ENCODE data around the gene ARHGEF12. TPM values are rescaled to one million over a fixed set of nuclear protein-coding genes. Genes with fewer than 3 reads are reported as not detected.

ARHGEF12 gene
- total and polyA plus RNA-seq, 10 of the 15 experiments (the other 5 are each of a cell fraction or from before 2014, with no cell fraction given): 2.7 to 40.8 (median 20.9) TPM

DNA sequence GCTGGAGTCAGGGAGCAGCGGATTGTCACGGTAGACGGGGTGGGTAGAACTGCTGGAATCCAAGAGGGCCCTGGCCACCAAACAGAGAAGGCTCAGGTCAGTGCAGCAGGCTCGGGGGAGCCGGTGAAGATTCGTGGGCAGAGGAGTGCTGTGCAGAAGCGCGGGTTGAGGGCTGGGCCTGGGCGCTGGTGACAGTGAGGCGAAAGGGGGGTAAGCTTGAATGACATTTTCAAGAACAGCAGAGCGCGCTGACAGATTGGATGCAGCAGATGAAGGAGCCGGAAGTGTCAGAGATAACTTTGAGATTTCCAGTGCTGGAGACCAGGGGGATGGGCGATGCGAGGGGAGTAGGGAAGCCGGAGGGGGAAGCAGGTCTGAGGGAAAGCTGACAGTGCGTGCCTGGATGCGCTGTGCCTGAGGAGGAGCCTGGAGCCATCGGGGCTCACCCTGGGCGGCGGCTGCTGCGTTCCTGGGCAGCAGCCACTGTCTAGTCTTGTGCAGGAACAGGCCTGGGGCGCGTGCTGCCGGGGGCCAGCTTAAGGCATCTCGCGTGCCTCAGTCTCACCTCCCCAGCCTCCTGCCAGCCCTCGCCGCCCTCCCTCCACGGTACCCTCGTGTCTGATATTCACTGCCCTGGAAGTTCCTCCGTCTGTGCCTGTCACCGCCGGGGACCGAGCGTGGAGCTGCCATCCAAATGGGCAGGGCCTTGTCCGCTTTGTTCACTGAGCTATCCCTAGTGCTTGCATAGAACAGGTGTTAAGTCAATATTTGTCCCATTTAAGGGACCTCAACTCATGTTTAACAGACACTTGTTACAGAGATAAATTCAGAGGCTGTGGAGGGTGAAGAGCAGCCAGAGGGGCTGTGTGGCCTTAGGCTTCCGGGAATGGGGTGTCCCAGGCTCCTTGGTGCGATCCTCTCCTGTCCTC is 180.5 kb downstream of the ARHGEF12 start:
- TF ChIP-seq EP300 (IDR thresholded peaks at IDR 0.05; ENCODE audit: borderline replicate concordance in 1 of 2, control insufficient read depth in 1 of 2, low read depth in 2 of 2, low read length in 2 of 2): no peak
- no peak for TF ChIP-seq GABPA (IDR thresholded peaks at IDR 0.05; ENCODE audit: low read depth)
- TF ChIP-seq, protein P1, sequence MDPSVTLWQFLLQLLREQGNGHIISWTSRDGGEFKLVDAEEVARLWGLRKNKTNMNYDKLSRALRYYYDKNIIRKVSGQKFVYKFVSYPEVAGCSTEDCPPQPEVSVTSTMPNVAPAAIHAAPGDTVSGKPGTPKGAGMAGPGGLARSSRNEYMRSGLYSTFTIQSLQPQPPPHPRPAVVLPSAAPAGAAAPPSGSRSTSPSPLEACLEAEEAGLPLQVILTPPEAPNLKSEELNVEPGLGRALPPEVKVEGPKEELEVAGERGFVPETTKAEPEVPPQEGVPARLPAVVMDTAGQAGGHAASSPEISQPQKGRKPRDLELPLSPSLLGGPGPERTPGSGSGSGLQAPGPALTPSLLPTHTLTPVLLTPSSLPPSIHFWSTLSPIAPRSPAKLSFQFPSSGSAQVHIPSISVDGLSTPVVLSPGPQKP (IDR thresholded peaks at IDR 0.05; ENCODE audit: low read depth, low read length): no peak
- TF ChIP-seq, protein P2, sequence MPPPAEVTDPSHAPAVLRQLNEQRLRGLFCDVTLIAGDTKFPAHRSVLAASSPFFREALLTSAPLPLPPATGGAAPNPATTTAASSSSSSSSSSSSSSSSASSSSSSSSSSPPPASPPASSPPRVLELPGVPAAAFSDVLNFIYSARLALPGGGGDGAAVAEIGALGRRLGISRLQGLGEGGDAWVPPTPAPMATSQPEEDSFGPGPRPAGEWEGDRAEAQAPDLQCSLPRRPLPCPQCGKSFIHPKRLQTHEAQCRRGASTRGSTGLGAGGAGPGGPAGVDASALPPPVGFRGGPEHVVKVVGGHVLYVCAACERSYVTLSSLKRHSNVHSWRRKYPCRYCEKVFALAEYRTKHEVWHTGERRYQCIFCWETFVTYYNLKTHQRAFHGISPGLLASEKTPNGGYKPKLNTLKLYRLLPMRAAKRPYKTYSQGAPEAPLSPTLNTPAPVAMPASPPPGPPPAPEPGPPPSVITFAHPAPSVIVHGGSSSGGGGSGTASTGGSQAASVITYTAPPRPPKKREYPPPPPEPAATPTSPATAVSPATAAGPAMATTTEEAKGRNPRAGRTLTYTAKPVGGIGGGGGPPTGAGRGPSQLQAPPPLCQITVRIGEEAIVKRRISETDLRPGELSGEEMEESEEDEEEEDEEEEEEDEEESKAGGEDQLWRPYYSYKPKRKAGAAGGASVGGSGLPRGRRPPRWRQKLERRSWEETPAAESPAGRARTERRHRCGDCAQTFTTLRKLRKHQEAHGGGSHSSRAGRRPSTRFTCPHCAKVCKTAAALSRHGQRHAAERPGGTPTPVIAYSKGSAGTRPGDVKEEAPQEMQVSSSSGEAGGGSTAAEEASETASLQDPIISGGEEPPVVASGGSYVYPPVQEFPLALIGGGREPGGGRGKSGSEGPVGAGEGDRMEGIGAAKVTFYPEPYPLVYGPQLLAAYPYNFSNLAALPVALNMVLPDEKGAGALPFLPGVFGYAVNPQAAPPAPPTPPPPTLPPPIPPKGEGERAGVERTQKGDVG (CRISPR knock-in tag; IDR thresholded peaks at IDR 0.05): no peak
- TF ChIP-seq PML (IDR thresholded peaks at IDR 0.05; ENCODE audit: low read length): no peak
- TF ChIP-seq MYB (IDR thresholded peaks at IDR 0.05; ENCODE audit: borderline replicate concordance, low read depth, low read length): no peak
- no peak for TF ChIP-seq BHLHE40 (IDR thresholded peaks at IDR 0.05; ENCODE audit: borderline replicate concordance in 1 of 2, low read depth in 2 of 2, low read length in 1 of 2)
- TF ChIP-seq STAT3 (IDR thresholded peaks at IDR 0.05; ENCODE audit: low read depth, low read length): no peak
- TF ChIP-seq ZBED1 (IDR thresholded peaks at IDR 0.05; ENCODE audit: borderline replicate concordance): no peak
- TF ChIP-seq SMARCA5 (IDR thresholded peaks at IDR 0.05): no peak
- no peak for TF ChIP-seq HDGF (IDR thresholded peaks at IDR 0.05)
- TF ChIP-seq WRNIP1 (IDR thresholded peaks at IDR 0.05; ENCODE audit: borderline replicate concordance, low read depth, low read length): no peak
- TF ChIP-seq KDM1A (IDR thresholded peaks at IDR 0.05; ENCODE audit: borderline replicate concordance): no peak
- no peak for TF ChIP-seq MEF2B (IDR thresholded peaks at IDR 0.05; ENCODE audit: partially characterized antibody, poor library complexity, severe bottlenecking)
- TF ChIP-seq, protein P3, sequence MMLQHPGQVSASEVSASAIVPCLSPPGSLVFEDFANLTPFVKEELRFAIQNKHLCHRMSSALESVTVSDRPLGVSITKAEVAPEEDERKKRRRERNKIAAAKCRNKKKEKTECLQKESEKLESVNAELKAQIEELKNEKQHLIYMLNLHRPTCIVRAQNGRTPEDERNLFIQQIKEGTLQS (IDR thresholded peaks at IDR 0.05; ENCODE audit: borderline replicate concordance, extremely low read depth, low read depth, low read length): no peak
- no peak for TF ChIP-seq NR2C1 (IDR thresholded peaks at IDR 0.05)
- ChIA-PET POLR2A (no interaction called here), RAD21 (ENCODE audit: unreplicated experiment) (no interaction called here), CTCF (interaction anchor here (1.6 to 2.4 kb wide), 2 partner anchors 168 to 180 kb away, joined by 5 to 10 read pairs; no protein-coding TSS in a partner anchor), SMC1A (ENCODE audit: uncharacterized antibody, unreplicated experiment) (interaction anchor here (1.4 kb wide), 1 partner anchor 113 kb away, joined by 3 read pairs; no protein-coding TSS in a partner anchor)
- H3K4me3 ChIP-seq: no peak overlapping the region
- ATAC-seq (no peak), DNase-seq (ENCODE audit: low read depth, low spot score) (no peak), FAIRE-seq (no peak)
- no peaks in the 10 kb centered on the region; a peak in 1 of 4 replicates for H3K36me3 ChIP-seq (ENCODE audit: control insufficient read depth in 2 of 2, insufficient read depth in 2 of 2, low read length in 1 of 2)
- in situ Hi-C loops (cut with MboI) (loop anchor here (10.0 kb wide), 1 partner anchor 168 kb away; no protein-coding TSS in a partner anchor), intact Hi-C loops (cut with micrococcal nuclease; ENCODE audit: unreplicated experiment) (no loop called here)
- WGBS (ENCODE audit: insufficient coverage, insufficient replicate concordance, low lambda C conversion rate, missing lambda C conversion rate): 49% methylated on average over 39 of the region's 39 CpGs
- no peaks in the 10 kb centered on the region; the same call in 1 of the 2 replicates for H4K20me1 ChIP-seq (ENCODE audit: control insufficient read depth, insufficient read depth)
- no peaks in the 10 kb centered on the region for H3K79me2 ChIP-seq (ENCODE audit: control insufficient read depth, insufficient read depth, low read length)
- H3K27ac ChIP-seq (ENCODE audit: control insufficient read depth, insufficient read depth): no peak overlapping the region
- H3K27me3 ChIP-seq (replicated peaks in 1 of 2; ENCODE audit: control insufficient read depth in 2 of 2, insufficient read depth in 2 of 2, low read length in 1 of 2): no peaks in the 10 kb centered on the region
- H3K4me2 ChIP-seq (ENCODE audit: control insufficient read depth, insufficient read depth): no peak overlapping the region
- no peaks in the 10 kb centered on the region for H3K9me3 ChIP-seq (replicated peaks; ENCODE audit: control insufficient read depth, insufficient read depth, low read length)
- no peak overlapping the region for H3K9ac ChIP-seq (ENCODE audit: control insufficient read depth, insufficient read depth, low read length)
- BruUV-seq (replicated peaks): no TSS peak
- no peaks in the 10 kb centered on the region for H3K4me1 ChIP-seq (ENCODE audit: control insufficient read depth, insufficient read depth, low read length)
- no peak overlapping the region for H2AFZ ChIP-seq (ENCODE audit: control insufficient read depth, low read depth, low read length)
